ENCODE data around the gene MED13.
A peak's percentile ranks its signal among the peaks of the same experiment; 100 is the strongest.

The MED13 gene

GRCh38 chr17:62086737-62087136 is 21.7 kb upstream of the MED13 start:
- Histone ChIP-seq H3K27me3 (ENCODE audit: low read length) (no peaks in the 10 kb centered on the region), H3F3A (ENCODE audit: insufficient read depth) (no peaks in the 10 kb centered on the region), H3K4me3 (ENCODE audit: insufficient read depth, low read length, poor library complexity, severe bottlenecking) (no peak overlapping the region), H3K4me2 (ENCODE audit: low read depth, low read length, poor library complexity, severe bottlenecking) (no peak overlapping the region), H2AFZ (ENCODE audit: low read depth, low read length, severe bottlenecking) (no peak overlapping the region), H3K9me3 (ENCODE audit: insufficient read depth, low read length) (no peaks in the 10 kb centered on the region), H4K20me1 (ENCODE audit: low read depth, low read length) (no peaks in the 10 kb centered on the region), H3K36me3 (ENCODE audit: low read length) (no peaks in the 10 kb centered on the region), H3K9me2 (replicated peaks; ENCODE audit: insufficient read depth, low read length) (no peaks in the 10 kb centered on the region), H3K79me2 (ENCODE audit: insufficient read depth, low read length) (no peaks in the 10 kb centered on the region), H3K27ac (ENCODE audit: low read depth, low read length) (no peak overlapping the region), H3K9ac (ENCODE audit: low read length) (no peak overlapping the region)
- TF ChIP-seq CTCF (IDR thresholded peaks at IDR 0.05; ENCODE audit: insufficient read depth, low read length, poor library complexity, severe bottlenecking) (no peak), EZH2phosphoT487 (conservative IDR thresholded peaks at IDR 0.05; ENCODE audit: low read length) (no peak)

GRCh38 chr17:62085511-62086408 is 20.7 kb upstream of the MED13 start:
- H4K20me1 ChIP-seq (ENCODE audit: low read depth, low read length) = no peaks in the 10 kb centered on the region
- H3K9me2 ChIP-seq (replicated peaks; ENCODE audit: insufficient read depth, low read length) = no peaks in the 10 kb centered on the region
- TF ChIP-seq EZH2phosphoT487 (conservative IDR thresholded peaks at IDR 0.05; ENCODE audit: low read length) = no peak
- no peak for TF ChIP-seq CTCF (IDR thresholded peaks at IDR 0.05; ENCODE audit: insufficient read depth, low read length, poor library complexity, severe bottlenecking)
- no peaks in the 10 kb centered on the region for H3K9me3 ChIP-seq (ENCODE audit: insufficient read depth, low read length)
- H3F3A ChIP-seq (ENCODE audit: insufficient read depth) = no peaks in the 10 kb centered on the region
- no peak overlapping the region for H3K27ac ChIP-seq (ENCODE audit: low read depth, low read length)
- no peaks in the 10 kb centered on the region for H3K79me2 ChIP-seq (ENCODE audit: insufficient read depth, low read length)
- no peak overlapping the region for H3K4me2 ChIP-seq (ENCODE audit: low read depth, low read length, poor library complexity, severe bottlenecking)
- H3K4me3 ChIP-seq (ENCODE audit: insufficient read depth, low read length, poor library complexity, severe bottlenecking) = no peak overlapping the region
- H3K27me3 ChIP-seq (ENCODE audit: low read length) = no peaks in the 10 kb centered on the region
- H3K36me3 ChIP-seq (ENCODE audit: low read length) = no peaks in the 10 kb centered on the region
- peak overlapping the region; percentile 1 for H2AFZ ChIP-seq (ENCODE audit: low read depth, low read length, severe bottlenecking)
- no peak overlapping the region for H3K9ac ChIP-seq (ENCODE audit: low read length)

- no peak overlapping the region for H3K9ac ChIP-seq (ENCODE audit: low read length)
- H2AFZ ChIP-seq (ENCODE audit: low read depth, low read length, severe bottlenecking) = no peak overlapping the region
- H3K9me2 ChIP-seq (replicated peaks; ENCODE audit: insufficient read depth, low read length) = no peaks in the 10 kb centered on the region
- no peak overlapping the region for H3K4me2 ChIP-seq (ENCODE audit: low read depth, low read length, poor library complexity, severe bottlenecking)
- H3K79me2 ChIP-seq (ENCODE audit: insufficient read depth, low read length) = no peaks in the 10 kb centered on the region
- H3K27me3 ChIP-seq (ENCODE audit: low read length) = no peaks in the 10 kb centered on the region
- no peaks in the 10 kb centered on the region for H3K9me3 ChIP-seq (ENCODE audit: insufficient read depth, low read length)
- no peak overlapping the region for H3K27ac ChIP-seq (ENCODE audit: low read depth, low read length)
- H4K20me1 ChIP-seq (ENCODE audit: low read depth, low read length) = no peaks in the 10 kb centered on the region
- no peaks in the 10 kb centered on the region for H3F3A ChIP-seq (ENCODE audit: insufficient read depth)
- H3K36me3 ChIP-seq (ENCODE audit: low read length) = no peaks in the 10 kb centered on the region
- no peak for TF ChIP-seq EZH2phosphoT487 (conservative IDR thresholded peaks at IDR 0.05; ENCODE audit: low read length)
- no peak for TF ChIP-seq CTCF (IDR thresholded peaks at IDR 0.05; ENCODE audit: insufficient read depth, low read length, poor library complexity, severe bottlenecking)
- H3K4me3 ChIP-seq (ENCODE audit: insufficient read depth, low read length, poor library complexity, severe bottlenecking) = no peak overlapping the region
These were observed 19.5 kb upstream of the MED13 start for GRCh38 chr17:62084585-62084984.
